Measurements from ENCODE around the gene ADM5. TPM values are rescaled to one million over a fixed set of nuclear protein-coding genes. Genes with fewer than 3 reads are reported as not detected.

ADM5 gene
- total RNA-seq, 4 donors from 2014 or later: 0.91 to 2.8 (median 1.8) TPM

- Histone ChIP-seq H3K36me3 (peaks cover 65 to 100% (median 82%) of the 10 kb centered on the region in 3 donors), H3K9me3 (no peaks in the 10 kb centered on the region), H3K4me3 (no peak overlapping the region), H3K27ac (no peak overlapping the region), H3K27me3 (no peaks in the 10 kb centered on the region), H3K4me1 (peaks cover 0 to 14% (median 0%) of the 10 kb centered on the region in 3 donors)
- WGBS, 2 donors: 90 to 91% methylated on average over 10 to 16 of the region's 23 CpGs
- DNase-seq: no peak
- intact Hi-C loops (cut with DNase I): no loop called here
- TF ChIP-seq, protein P1, sequence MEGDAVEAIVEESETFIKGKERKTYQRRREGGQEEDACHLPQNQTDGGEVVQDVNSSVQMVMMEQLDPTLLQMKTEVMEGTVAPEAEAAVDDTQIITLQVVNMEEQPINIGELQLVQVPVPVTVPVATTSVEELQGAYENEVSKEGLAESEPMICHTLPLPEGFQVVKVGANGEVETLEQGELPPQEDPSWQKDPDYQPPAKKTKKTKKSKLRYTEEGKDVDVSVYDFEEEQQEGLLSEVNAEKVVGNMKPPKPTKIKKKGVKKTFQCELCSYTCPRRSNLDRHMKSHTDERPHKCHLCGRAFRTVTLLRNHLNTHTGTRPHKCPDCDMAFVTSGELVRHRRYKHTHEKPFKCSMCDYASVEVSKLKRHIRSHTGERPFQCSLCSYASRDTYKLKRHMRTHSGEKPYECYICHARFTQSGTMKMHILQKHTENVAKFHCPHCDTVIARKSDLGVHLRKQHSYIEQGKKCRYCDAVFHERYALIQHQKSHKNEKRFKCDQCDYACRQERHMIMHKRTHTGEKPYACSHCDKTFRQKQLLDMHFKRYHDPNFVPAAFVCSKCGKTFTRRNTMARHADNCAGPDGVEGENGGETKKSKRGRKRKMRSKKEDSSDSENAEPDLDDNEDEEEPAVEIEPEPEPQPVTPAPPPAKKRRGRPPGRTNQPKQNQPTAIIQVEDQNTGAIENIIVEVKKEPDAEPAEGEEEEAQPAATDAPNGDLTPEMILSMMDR (IDR thresholded peaks at IDR 0.05): no peak
- TF ChIP-seq POLR2A (IDR thresholded peaks at IDR 0.05): no peak
Observed at GRCh38 chr19:49655570-49656455, 33.6 kb upstream of the ADM5 start.

DNA sequence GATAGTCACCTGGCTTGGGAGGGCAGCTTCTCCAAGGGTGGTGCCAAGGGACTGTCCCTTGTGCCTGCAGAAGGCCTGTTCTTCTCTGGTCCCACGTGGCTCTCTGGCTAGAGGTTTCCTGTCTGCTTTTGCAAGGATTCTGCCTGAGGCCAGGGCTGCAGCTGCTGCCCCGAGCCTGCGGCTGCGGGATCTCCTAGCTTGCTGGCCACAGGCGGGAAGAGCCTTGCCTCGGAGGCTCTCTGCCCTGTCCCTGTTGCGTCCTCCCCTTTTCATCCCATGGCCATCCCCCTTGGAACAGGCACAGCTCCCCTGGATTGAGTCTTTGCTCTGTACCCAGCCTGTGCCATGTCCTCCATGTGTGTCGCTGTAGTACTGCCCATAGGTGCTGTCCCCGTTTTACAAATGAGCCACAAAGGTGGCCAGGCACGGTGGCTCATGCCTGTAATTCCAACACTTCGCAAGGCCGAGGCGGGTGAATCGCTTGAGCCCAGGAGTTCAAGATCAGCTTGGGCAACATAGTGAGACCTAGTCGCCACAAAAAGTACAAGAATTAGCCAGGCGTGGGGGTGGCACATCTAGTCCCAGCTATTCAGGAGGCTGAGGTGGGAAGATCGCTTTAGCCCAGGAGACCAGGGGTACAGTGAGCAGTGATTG is 32.8 kb upstream of the ADM5 start:
- Histone ChIP-seq H3K9me3 (no peaks in the 10 kb centered on the region), H3K4me1 (peaks cover 0 to 16% (median 0%) of the 10 kb centered on the region in 3 donors), H3K4me3 (no peak overlapping the region), H3K27ac (no peak overlapping the region), H3K36me3 (peaks cover 59 to 100% (median 81%) of the 10 kb centered on the region in 3 donors), H3K27me3 (no peaks in the 10 kb centered on the region)
- TF ChIP-seq, protein P1 (IDR thresholded peaks at IDR 0.05): no peak
- TF ChIP-seq POLR2A (IDR thresholded peaks at IDR 0.05): no peak
- 87 to 98% methylated on average over 6 to 12 of the region's 17 CpGs for WGBS, 2 donors
- intact Hi-C loops (cut with DNase I): no loop called here
- DNase-seq: no peak

- no peak overlapping the region for H3K4me3 ChIP-seq
- peaks cover 66 to 100% (median 87%) of the 10 kb centered on the region in 3 donors for H3K36me3 ChIP-seq
- TF ChIP-seq, protein P1 (IDR thresholded peaks at IDR 0.05): no peak
- TF ChIP-seq POLR2A (IDR thresholded peaks at IDR 0.05): no peak
- DNase-seq: no peak
- intact Hi-C loops (cut with DNase I): no loop called here
- 88 to 91% methylated on average over 13 to 14 of the region's 22 CpGs for WGBS, 2 donors
- H3K4me1 ChIP-seq: peaks cover 0 to 20% (median 0%) of the 10 kb centered on the region in 3 donors
- H3K27me3 ChIP-seq: no peaks in the 10 kb centered on the region
- H3K9me3 ChIP-seq: no peaks in the 10 kb centered on the region
- H3K27ac ChIP-seq: no peak overlapping the region
Observed at GRCh38 chr19:49657493-49658138, 31.8 kb upstream of the ADM5 start.

- H3K4me3 ChIP-seq: no peak overlapping the region
- H3K36me3 ChIP-seq: peaks cover 61 to 100% (median 86%) of the 10 kb centered on the region in 3 donors
- no peak for DNase-seq
- no peaks in the 10 kb centered on the region for H3K9me3 ChIP-seq
- TF ChIP-seq, protein P1 (IDR thresholded peaks at IDR 0.05): no peak
- no peak for TF ChIP-seq POLR2A (IDR thresholded peaks at IDR 0.05)
- intact Hi-C loops (cut with DNase I): no loop called here
- no peak overlapping the region for H3K27ac ChIP-seq
- WGBS, 2 donors: no CpG with 5 or more reads among the region's 15 CpGs
- H3K4me1 ChIP-seq: peaks cover 0 to 25% (median 0%) of the 10 kb centered on the region in 3 donors
- no peaks in the 10 kb centered on the region for H3K27me3 ChIP-seq
Observed at GRCh38 chr19:49658139-49658517, 31.3 kb upstream of the ADM5 start.
